Measurements from ENCODE around the gene FAM50A.

FAM50A gene

DNA sequence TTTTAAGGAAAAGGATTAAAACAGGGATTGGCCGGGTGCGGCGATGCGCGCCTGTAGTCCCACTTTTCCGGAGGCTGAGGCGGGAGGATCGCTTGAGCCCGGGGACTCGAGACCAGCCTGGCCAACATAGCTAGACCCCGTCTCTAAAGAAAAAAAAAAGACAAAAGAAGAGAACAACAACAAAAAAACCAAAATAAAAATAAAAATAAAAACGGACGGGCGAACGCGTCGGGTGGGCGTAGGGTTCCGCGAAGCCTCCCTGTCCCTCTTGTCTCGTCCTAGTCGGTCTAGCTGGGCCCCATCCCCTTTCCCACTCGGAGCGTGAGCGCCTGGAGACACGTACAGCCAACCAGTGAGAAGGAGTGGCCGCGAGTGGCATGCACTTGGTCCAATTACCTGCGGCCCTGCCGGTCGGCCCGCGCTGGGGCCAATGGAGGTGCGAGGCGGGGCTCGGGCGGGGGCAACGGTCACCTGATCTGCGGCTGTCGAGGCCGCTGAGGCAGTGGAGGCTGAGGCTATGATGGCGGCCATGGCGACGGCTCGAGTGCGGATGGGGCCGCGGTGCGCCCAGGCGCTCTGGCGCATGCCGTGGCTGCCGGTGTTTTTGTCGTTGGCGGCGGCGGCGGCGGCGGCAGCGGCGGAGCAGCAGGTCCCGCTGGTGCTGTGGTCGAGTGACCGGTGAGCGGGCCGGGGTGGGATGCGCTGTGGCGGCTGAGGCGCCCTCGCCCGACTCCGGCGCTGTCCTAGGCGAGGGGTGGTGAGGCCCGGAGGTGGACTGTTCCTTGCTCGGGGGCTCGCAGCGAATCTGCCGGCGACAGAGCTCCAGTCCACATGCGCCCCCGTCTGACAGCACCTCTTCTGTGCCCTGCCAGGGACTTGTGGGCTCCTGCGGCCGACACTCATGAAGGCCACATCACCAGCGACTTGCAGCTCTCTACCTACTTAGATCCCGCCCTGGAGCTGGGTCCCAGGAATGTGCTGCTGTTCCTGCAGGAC lies 15.5 kb upstream of the FAM50A start, which contains the start of gene ATP6AP1:
ATP6AP1 (plus strand) TSS at position 502 of the 996 bp plus-strand sequence; CDS start at position 518, 16 bp downstream.
- TF ChIP-seq CTCF (IDR thresholded peaks at IDR 0.05; ENCODE audit: low read depth, low read length, missing control alignments), result no peak
- in situ Hi-C loops (cut with HindIII; ENCODE audit: low sequenced_read_pairs), result no loop called here
- peak within 1 kb of the TSS; percentile 60 for H3K4me3 ChIP-seq (ENCODE audit: low read depth, low read length)
- peak; percentile 77 for DNase-seq (ENCODE audit: low read depth)

GRCh38 chrX:154429711-154430110 lies 14.2 kb upstream of the FAM50A start:
- peak overlapping the region; percentile 60 for H3K4me3 ChIP-seq (ENCODE audit: low read depth, low read length)
- in situ Hi-C loops (cut with HindIII; ENCODE audit: low sequenced_read_pairs), result no loop called here
- DNase-seq (ENCODE audit: low read depth), result no peak
- no peak for TF ChIP-seq CTCF (IDR thresholded peaks at IDR 0.05; ENCODE audit: low read depth, low read length, missing control alignments)

- no peak for TF ChIP-seq CTCF (IDR thresholded peaks at IDR 0.05; ENCODE audit: low read depth, low read length, missing control alignments)
- in situ Hi-C loops (cut with HindIII; ENCODE audit: low sequenced_read_pairs), result no loop called here
- H3K4me3 ChIP-seq (ENCODE audit: low read depth, low read length), result no peak overlapping the region
- DNase-seq (ENCODE audit: low read depth), result no peak
These were observed 13.5 kb upstream of the FAM50A start for GRCh38 chrX:154430479-154430878.

DNA sequence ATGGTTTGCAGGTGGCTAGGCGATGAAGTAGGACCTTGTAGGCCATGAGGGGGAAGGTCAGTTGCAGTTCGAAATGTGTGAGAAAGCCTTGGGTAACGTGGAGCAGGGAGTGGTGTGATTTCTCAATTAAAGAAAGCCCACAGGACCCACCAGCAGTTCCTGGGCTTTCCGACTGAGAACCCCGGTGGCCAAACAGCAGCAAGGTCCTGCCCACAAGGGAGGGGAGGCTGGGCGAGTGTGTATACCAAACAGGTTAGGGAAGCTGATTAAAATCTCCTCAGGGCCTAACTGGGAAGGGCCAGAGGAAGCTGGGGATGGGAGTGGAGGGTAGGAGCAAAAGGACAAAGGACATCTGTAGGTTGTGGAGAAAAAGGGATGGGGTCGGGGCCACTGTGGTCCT lies 13.0 kb upstream of the FAM50A start:
- DNase-seq (ENCODE audit: low read depth), result no peak
- H3K4me3 ChIP-seq (ENCODE audit: low read depth, low read length), result no peak overlapping the region
- in situ Hi-C loops (cut with HindIII; ENCODE audit: low sequenced_read_pairs), result no loop called here
- no peak for TF ChIP-seq CTCF (IDR thresholded peaks at IDR 0.05; ENCODE audit: low read depth, low read length, missing control alignments)

DNA sequence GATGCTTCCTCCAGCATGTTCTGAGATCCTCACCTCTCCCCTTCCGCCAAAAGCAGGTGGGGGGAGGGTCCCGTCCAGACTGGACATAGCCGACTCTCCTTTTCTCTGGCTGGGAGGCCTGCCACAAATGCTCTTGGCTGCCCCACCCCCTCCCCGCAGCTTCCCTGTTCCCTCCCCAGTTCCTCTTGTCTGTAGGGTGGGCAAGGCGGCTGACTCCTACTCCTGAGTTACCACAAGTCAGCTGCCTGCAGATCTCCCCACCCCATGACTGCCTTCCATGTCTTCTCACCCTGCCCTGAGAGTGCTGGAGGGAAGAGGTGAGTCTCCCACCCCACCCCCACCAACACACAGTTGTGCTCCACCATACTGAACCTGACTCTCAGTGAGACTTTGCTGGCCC lies 12.6 kb upstream of the FAM50A start:
- in situ Hi-C loops (cut with HindIII; ENCODE audit: low sequenced_read_pairs), result no loop called here
- no peak for TF ChIP-seq CTCF (IDR thresholded peaks at IDR 0.05; ENCODE audit: low read depth, low read length, missing control alignments)
- DNase-seq (ENCODE audit: low read depth), result no peak
- no peak overlapping the region for H3K4me3 ChIP-seq (ENCODE audit: low read depth, low read length)

DNA sequence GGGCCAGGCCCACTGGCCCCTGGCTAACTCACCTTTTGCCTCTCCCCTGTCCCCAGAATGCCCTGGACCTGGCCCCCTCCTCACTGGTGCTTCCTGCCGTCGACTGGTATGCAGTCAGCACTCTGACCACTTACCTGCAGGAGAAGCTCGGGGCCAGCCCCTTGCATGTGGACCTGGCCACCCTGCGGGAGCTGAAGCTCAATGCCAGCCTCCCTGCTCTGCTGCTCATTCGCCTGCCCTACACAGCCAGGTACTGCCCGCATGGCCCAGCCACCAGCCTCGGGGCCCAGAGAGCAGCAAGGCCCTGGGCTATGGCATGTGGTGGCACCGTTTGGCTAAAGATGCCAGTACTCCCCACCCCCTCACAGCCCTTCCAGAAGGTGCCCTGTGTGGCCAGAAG lies 11.7 kb upstream of the FAM50A start:
- no peak for TF ChIP-seq CTCF (IDR thresholded peaks at IDR 0.05; ENCODE audit: low read depth, low read length, missing control alignments)

More for the DNA sequence above, 11.7 kb upstream of the FAM50A start:
- in situ Hi-C loops (cut with HindIII; ENCODE audit: low sequenced_read_pairs), result no loop called here
- no peak overlapping the region for H3K4me3 ChIP-seq (ENCODE audit: low read depth, low read length)
- no peak for DNase-seq (ENCODE audit: low read depth)

All from astrocyte of the cerebellum (primary cell).